NCI-H1436 (cell line): Measurements from ENCODE around the gene SPAG7.

Source experiments
- DNase-seq: peaks from one replicate; lab custom pipeline; 2025; lab: John Stamatoyannopoulos, UW

The SPAG7 gene

GRCh38 chr17:4950075-4950745, 17.4 kb downstream of the SPAG7 start:
- peak; percentile 8 for DNase-seq

- DNase-seq = peak; percentile 33
Observed at GRCh38 chr17:4949321-4950074, 18.1 kb downstream of the SPAG7 start.

- DNase-seq = peak; percentile 77
Observed at GRCh38 chr17:4948931-4949320, 18.7 kb downstream of the SPAG7 start.

GRCh38 chr17:4948166-4948930, 19.3 kb downstream of the SPAG7 start, which contains the start of gene PFN1:
Gene PFN1, minus strand, starts transcription at chr17:4948530. Its CDS starts 136 bp downstream, at chr17:4948394.
- peak; percentile 85 for DNase-seq

GRCh38 chr17:4947411-4948165, 20.0 kb downstream of the SPAG7 start:
- DNase-seq = peak; percentile 9

- DNase-seq = no peak
Observed at GRCh38 chr17:4947010-4947410, 20.6 kb downstream of the SPAG7 start.

- DNase-seq = no peak
Observed at GRCh38 chr17:4946312-4946976, 21.2 kb downstream of the SPAG7 start.

- DNase-seq = no peak
Observed at GRCh38 chr17:4945944-4946280, 21.7 kb downstream of the SPAG7 start.

- no peak for DNase-seq
Observed at GRCh38 chr17:4945176-4945943, 22.3 kb downstream of the SPAG7 start.

GRCh38 chr17:4944554-4945175, 23.0 kb downstream of the SPAG7 start:
- no peak for DNase-seq

GRCh38 chr17:4944163-4944553, 23.5 kb downstream of the SPAG7 start:
- DNase-seq = no peak

- no peak for DNase-seq
Observed at GRCh38 chr17:4942760-4943508, 24.7 kb downstream of the SPAG7 start.

- DNase-seq = no peak
Observed at GRCh38 chr17:4941319-4941610, 26.4 kb downstream of the SPAG7 start.

- no peak for DNase-seq
Observed at GRCh38 chr17:4940555-4941318, 26.9 kb downstream of the SPAG7 start.

- DNase-seq = peak; percentile 98
Observed at GRCh38 chr17:4939796-4940554, 27.6 kb downstream of the SPAG7 start, which contains the start of the genes RNF167 and SLC25A11. Gene RNF167, plus strand, starts transcription at chr17:4940268. Its CDS starts 642 bp downstream, at chr17:4940910. Gene SLC25A11, minus strand, starts transcription at chr17:4940046. Its CDS starts 136 bp downstream, at chr17:4939910.

- DNase-seq = no peak
Observed at GRCh38 chr17:4939546-4939795, 28.1 kb downstream of the SPAG7 start.

GRCh38 chr17:4938688-4939545, 28.7 kb downstream of the SPAG7 start:
- no peak for DNase-seq
